A549 (cell line): ENCODE data around the gene NCAM2. TPM values are rescaled to one million over a fixed set of nuclear protein-coding genes. Genes with fewer than 3 reads are reported as not detected.
A peak's percentile ranks its signal among the peaks of the same experiment; 100 is the strongest.

Experiments used
- ATAC-seq, 2 experiments: fragments of 200-7000 bp in 1 of 2; fragments of >200 bp in 1 of 2; cut with Nextera tagmentation in 1 of 2; cut with Tn5 transposase in 1 of 2; 3 replicates each; pipeline versions ENCODE4 v1.8.0 to v1.9.1; 2018 to 2020; ENCODE audit warnings: mild to moderate bottlenecking in 1 of 2, moderate library complexity in 1 of 2
- CTCF ChIA-PET: fragments of 300-600 bp; sonication (Branson Sonifier 250); formaldehyde crosslinking; extraction: SDS; loops from one replicate; lab custom pipeline; 2021; ENCODE audit warnings: antibody characterized with exemption, inconsistent platforms; lab: Yijun Ruan, JAX
- POLR2A ChIA-PET: fragments of 350-600 bp; formaldehyde crosslinking; extraction: SDS; loops from one replicate; lab custom pipeline; 2021; ENCODE audit warnings: antibody characterized with exemption, inconsistent platforms; lab: Yijun Ruan, JAX
- DNase-seq, 2 experiments: peaks; one replicate each; pipeline versions ENCODE4 v3.0.0 to v3.0.0-alpha.2; 2011 to 2016; ENCODE audit warnings: low read depth in 1 of 2, low spot score in 1 of 2
- FAIRE-seq: peaks from 2 replicates; lab custom pipeline; 2011; peaks lifted over from hg19 to GRCh38; lab: Jason Lieb, UNC
- H3K27ac ChIP-seq, 2 experiments: fragments of >200 bp; sonication (Bioruptor Twin); formaldehyde crosslinking; 3 replicates each; pipeline ENCODE4 v1.5.1; 2016 to 2017
- H3K4me1 ChIP-seq: fragments of >200 bp; sonication (Bioruptor Twin); formaldehyde crosslinking; 3 replicates; pipeline ENCODE4 v1.6.1; 2016
- H3K4me2 ChIP-seq: fragments of >200 bp; sonication (Bioruptor Twin); formaldehyde crosslinking; 3 replicates; pipeline ENCODE4 v1.6.1; 2016
- H3K4me3 ChIP-seq: fragments of >200 bp; sonication (Bioruptor Twin); formaldehyde crosslinking; 3 replicates; pipeline ENCODE4 v1.5.1; 2016
- H3K9me3 ChIP-seq: fragments of >200 bp; sonication (Bioruptor Twin); formaldehyde crosslinking; 3 replicates; pipeline ENCODE4 v1.6.1; 2016
- BHLHE40 ChIP-seq: IDR thresholded peaks from 2 replicates; pipeline ENCODE4 v1.6.1; 2012; ENCODE audit warnings: low read depth, low read length, inconsistent platforms
- CBX8 ChIP-seq: fragments of 200-600 bp; sonication (generic); IDR thresholded peaks from 2 replicates; pipeline ENCODE4 v1.6.1; 2016
- EHMT2 ChIP-seq: fragments of 200-600 bp; sonication (generic); IDR thresholded peaks from 2 replicates; pipeline ENCODE4 v1.6.1; 2016; ENCODE audit warnings: antibody characterized with exemption, low read depth, mild to moderate bottlenecking, moderate library complexity
- ESRRA ChIP-seq: fragments of 150-350 bp; IDR thresholded peaks from 2 replicates; pipeline ENCODE4 v1.6.1; 2014; ENCODE audit warnings: mild to moderate bottlenecking, low read length, borderline replicate concordance
- FOXS1 ChIP-seq: fragments of 250-450 bp; sonication (Bioruptor Pico); IDR thresholded peaks from 2 replicates; pipeline ENCODE4 v1.5.0; 2020; ENCODE audit warnings: mild to moderate bottlenecking, moderate library complexity
- HDAC2 ChIP-seq: fragments of 200-600 bp; sonication (generic); IDR thresholded peaks from 2 replicates; pipeline ENCODE4 v1.6.1; 2016
- KDM5A ChIP-seq: fragments of 200-600 bp; sonication (generic); IDR thresholded peaks from 2 replicates; pipeline ENCODE4 v1.6.1; 2016; ENCODE audit warnings: antibody characterized with exemption, mild to moderate bottlenecking
- MAFK ChIP-seq: fragments of 450-650 bp; IDR thresholded peaks from 2 replicates; pipeline ENCODE4 v1.6.1; 2014; ENCODE audit not compliant: partially characterized antibody
- PHF8 ChIP-seq: fragments of 200-600 bp; sonication (generic); IDR thresholded peaks from 2 replicates; pipeline ENCODE4 v1.6.1; 2016; ENCODE audit warnings: low read depth, mild to moderate bottlenecking, antibody characterized with exemption, moderate library complexity, borderline replicate concordance
- RARB ChIP-seq: fragments of 250-450 bp; sonication (Bioruptor Pico); IDR thresholded peaks from 2 replicates; pipeline ENCODE4 v1.8.0; 2021; ENCODE audit warnings: mild to moderate bottlenecking, moderate library complexity
- RCOR1 ChIP-seq: fragments of 150-350 bp; IDR thresholded peaks from 2 replicates; pipeline ENCODE4 v1.6.1; 2014; ENCODE audit warnings: antibody characterized with exemption, low read length, low read depth
- SMC3 ChIP-seq: fragments of >200 bp; sonication (Bioruptor Twin); formaldehyde crosslinking; IDR thresholded peaks from 3 replicates; pipeline ENCODE4 v1.6.1; 2018; ENCODE audit warnings: inconsistent platforms
- TP53 ChIP-seq: fragments of 250-450 bp; sonication (Bioruptor Pico); IDR thresholded peaks from 2 replicates; pipeline ENCODE4 v1.5.0; 2021; ENCODE audit warnings: mild to moderate bottlenecking, moderate library complexity
- ZNF302 ChIP-seq: fragments of 250-450 bp; sonication (Bioruptor Pico); IDR thresholded peaks from 2 replicates; pipeline ENCODE4 v1.9.0; 2021; ENCODE audit warnings: inconsistent platforms, mild to moderate bottlenecking, moderate library complexity
- WGBS: methylation state at CpG from one replicate; pipeline ENCODE4 v1.1.6; 2017; ENCODE audit errors: missing lambda C conversion rate; 5-methylcytosine and 5-hydroxymethylcytosine counted together
- polyA plus RNA-seq, 4 experiments: library from polyadenylated mRNA; depleted of rRNA in 3 of 4; stranded (reverse); fragments of >200 nt; fragmentation: RNase III in 1 of 4; extraction: RNeasy Plus Mini Kit Qiagen cat#74134 plus additional on column Dnase treatment in 1 of 4; gene quantifications; 2 replicates in 3 of 4; 3 replicates in 1 of 4; pipeline ENCODE4 v1.2.3, GENCODE V29; 2011 to 2017
- TF ChIP-seq, protein P1 (sequence below): fragments of 200-600 bp; sonication (generic); IDR thresholded peaks from 2 replicates; pipeline ENCODE4 v1.6.1; 2016; ENCODE audit warnings: antibody characterized with exemption, mild to moderate bottlenecking, moderate library complexity
- TF ChIP-seq, protein P2 (sequence below): fragments of 150-350 bp; IDR thresholded peaks from 2 replicates; pipeline ENCODE4 v1.6.1; 2014; ENCODE audit warnings: low read depth, mild to moderate bottlenecking, low read length
- TF ChIP-seq, protein P3 (sequence below): IDR thresholded peaks from 2 replicates; pipeline ENCODE4 v1.6.1; 2012

Gene NCAM2
- polyA plus RNA-seq, 2 of the 4 experiments (the other 2 are of a cell fraction): not detected

DNA sequence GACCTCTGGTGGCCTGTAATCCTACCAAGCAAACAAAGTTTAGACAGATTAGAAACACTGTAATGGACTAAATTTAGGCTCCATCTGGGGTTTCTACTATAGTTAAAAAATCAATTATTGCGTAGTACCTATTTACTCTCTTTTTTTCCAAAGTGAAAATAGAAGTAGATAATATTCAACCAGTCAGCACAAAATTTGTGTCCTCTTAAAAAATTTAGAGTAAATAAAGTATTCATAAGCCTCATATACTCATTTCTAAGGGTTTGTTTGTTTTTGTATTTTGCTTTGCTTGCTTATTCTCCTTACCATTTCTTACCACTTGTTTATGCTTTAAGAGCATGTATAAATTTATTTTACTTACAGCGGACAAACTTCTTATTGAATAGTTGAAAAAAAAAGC lies 54.5 kb downstream of the NCAM2 start:
- DNase-seq: no peak
- Histone ChIP-seq H3K27ac (no peak overlapping the region), H3K4me1 (no peaks in the 10 kb centered on the region), H3K4me3 (no peak overlapping the region), H3K9me3 (no peaks in the 10 kb centered on the region), H3K4me2 (no peak overlapping the region)
- ChIA-PET POLR2A (no interaction called here), CTCF (no interaction called here)
- no peak for ATAC-seq
- WGBS: 6% methylated on average over 2 of the region's 2 CpGs
- TF ChIP-seq MAFK (peak; percentile 12), CBX8 (no peak)
- no peak for FAIRE-seq

DNA sequence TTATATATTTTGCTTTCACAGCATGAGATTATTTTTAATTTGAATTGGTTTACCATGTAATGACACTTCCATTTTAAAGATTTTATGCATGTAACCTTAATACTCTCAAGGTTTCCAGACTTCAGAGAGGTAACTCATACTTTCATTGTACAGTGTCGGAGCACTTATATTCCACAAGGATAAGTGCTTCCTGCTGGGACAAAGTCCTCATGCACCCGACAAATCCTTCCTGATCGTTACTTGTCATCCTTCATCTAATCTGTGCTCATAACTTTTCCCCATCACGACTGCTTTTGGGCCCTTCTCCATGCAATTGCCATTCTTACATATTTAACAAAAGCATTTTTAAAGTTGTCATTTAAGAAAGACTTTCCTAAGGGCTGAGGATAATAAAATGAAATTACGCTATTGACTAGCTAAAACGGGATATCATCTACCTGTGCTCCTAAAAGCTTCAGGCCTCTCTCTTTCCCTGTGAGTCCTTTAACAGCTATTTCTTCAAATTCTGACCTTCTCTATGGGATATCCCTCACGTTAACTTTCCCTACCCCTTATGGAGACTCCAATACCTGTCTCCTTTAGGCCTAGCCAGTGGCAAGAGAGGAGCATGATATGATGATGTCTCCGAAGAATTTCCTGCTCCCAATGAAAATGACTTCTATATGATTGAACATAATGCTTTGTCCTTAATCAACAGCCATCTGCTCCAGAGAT lies 59.3 kb downstream of the NCAM2 start:
- ChIA-PET CTCF (no interaction called here), POLR2A (no interaction called here)
- no peak overlapping the region for H3K4me2 ChIP-seq
- DNase-seq (no peak), ATAC-seq (no peak), FAIRE-seq (no peak)
- TF ChIP-seq HDAC2: no peak
- TF ChIP-seq RARB (CRISPR knock-in tag): no peak
- TF ChIP-seq KDM5A: no peak
- TF ChIP-seq PHF8: no peak
- H3K9me3 ChIP-seq: no peaks in the 10 kb centered on the region
- H3K4me3 ChIP-seq: no peak overlapping the region
- H3K27ac ChIP-seq: no peak overlapping the region
- WGBS: 3% methylated on average over 8 of the region's 8 CpGs
- no peaks in the 10 kb centered on the region for H3K4me1 ChIP-seq

DNA sequence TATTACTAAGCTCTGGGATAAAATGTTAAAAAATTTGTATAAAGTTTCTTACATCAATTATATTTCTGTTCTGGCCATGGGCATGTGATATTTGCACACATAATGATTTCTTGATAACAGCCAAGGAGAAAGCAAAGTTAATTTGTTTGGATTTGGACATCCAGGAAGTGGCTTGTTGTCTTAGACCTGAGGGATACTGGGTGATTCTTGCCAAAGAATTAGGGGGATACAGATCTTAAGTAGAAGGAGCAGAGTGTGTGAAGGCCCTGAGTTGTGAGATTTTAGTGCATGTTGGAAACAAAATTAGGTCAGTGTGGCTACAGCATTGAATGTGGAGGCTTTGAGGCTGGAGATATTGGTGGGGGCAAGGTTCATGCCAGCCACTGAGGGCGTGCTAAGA lies 65.6 kb downstream of the NCAM2 start:
- Histone ChIP-seq H3K4me3 (no peak overlapping the region), H3K9me3 (no peaks in the 10 kb centered on the region), H3K27ac (no peak overlapping the region), H3K4me1 (no peaks in the 10 kb centered on the region), H3K4me2 (no peak overlapping the region)
- DNase-seq (no peak), ATAC-seq (no peak), FAIRE-seq (no peak)
- WGBS: 0% methylated on average over 1 of the region's 1 CpG
- no peak for TF ChIP-seq FOXS1 (CRISPR knock-in tag)
- no peak for TF ChIP-seq TP53
- no peak for TF ChIP-seq SMC3
- TF ChIP-seq KDM5A: no peak
- TF ChIP-seq RCOR1: no peak
- TF ChIP-seq, protein P1, sequence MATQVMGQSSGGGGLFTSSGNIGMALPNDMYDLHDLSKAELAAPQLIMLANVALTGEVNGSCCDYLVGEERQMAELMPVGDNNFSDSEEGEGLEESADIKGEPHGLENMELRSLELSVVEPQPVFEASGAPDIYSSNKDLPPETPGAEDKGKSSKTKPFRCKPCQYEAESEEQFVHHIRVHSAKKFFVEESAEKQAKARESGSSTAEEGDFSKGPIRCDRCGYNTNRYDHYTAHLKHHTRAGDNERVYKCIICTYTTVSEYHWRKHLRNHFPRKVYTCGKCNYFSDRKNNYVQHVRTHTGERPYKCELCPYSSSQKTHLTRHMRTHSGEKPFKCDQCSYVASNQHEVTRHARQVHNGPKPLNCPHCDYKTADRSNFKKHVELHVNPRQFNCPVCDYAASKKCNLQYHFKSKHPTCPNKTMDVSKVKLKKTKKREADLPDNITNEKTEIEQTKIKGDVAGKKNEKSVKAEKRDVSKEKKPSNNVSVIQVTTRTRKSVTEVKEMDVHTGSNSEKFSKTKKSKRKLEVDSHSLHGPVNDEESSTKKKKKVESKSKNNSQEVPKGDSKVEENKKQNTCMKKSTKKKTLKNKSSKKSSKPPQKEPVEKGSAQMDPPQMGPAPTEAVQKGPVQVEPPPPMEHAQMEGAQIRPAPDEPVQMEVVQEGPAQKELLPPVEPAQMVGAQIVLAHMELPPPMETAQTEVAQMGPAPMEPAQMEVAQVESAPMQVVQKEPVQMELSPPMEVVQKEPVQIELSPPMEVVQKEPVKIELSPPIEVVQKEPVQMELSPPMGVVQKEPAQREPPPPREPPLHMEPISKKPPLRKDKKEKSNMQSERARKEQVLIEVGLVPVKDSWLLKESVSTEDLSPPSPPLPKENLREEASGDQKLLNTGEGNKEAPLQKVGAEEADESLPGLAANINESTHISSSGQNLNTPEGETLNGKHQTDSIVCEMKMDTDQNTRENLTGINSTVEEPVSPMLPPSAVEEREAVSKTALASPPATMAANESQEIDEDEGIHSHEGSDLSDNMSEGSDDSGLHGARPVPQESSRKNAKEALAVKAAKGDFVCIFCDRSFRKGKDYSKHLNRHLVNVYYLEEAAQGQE: no peak
- TF ChIP-seq BHLHE40: no peak
- TF ChIP-seq, protein P2, sequence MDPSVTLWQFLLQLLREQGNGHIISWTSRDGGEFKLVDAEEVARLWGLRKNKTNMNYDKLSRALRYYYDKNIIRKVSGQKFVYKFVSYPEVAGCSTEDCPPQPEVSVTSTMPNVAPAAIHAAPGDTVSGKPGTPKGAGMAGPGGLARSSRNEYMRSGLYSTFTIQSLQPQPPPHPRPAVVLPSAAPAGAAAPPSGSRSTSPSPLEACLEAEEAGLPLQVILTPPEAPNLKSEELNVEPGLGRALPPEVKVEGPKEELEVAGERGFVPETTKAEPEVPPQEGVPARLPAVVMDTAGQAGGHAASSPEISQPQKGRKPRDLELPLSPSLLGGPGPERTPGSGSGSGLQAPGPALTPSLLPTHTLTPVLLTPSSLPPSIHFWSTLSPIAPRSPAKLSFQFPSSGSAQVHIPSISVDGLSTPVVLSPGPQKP: no peak
- no peak for TF ChIP-seq ZNF302 (CRISPR knock-in tag)
- no peak for TF ChIP-seq EHMT2
- TF ChIP-seq, protein P3, sequence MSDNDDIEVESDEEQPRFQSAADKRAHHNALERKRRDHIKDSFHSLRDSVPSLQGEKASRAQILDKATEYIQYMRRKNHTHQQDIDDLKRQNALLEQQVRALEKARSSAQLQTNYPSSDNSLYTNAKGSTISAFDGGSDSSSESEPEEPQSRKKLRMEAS: no peak
- TF ChIP-seq ESRRA: no peak
- CTCF ChIA-PET: no interaction called here
- POLR2A ChIA-PET: no interaction called here
